ENCODE results near the gene AAR2. TPM values are rescaled to one million over a fixed set of nuclear protein-coding genes. Genes with fewer than 3 reads are reported as not detected.

Gene AAR2
- total and polyA plus RNA-seq, 7 donors = 13.4 to 29.6 (median 20.3) TPM

DNA sequence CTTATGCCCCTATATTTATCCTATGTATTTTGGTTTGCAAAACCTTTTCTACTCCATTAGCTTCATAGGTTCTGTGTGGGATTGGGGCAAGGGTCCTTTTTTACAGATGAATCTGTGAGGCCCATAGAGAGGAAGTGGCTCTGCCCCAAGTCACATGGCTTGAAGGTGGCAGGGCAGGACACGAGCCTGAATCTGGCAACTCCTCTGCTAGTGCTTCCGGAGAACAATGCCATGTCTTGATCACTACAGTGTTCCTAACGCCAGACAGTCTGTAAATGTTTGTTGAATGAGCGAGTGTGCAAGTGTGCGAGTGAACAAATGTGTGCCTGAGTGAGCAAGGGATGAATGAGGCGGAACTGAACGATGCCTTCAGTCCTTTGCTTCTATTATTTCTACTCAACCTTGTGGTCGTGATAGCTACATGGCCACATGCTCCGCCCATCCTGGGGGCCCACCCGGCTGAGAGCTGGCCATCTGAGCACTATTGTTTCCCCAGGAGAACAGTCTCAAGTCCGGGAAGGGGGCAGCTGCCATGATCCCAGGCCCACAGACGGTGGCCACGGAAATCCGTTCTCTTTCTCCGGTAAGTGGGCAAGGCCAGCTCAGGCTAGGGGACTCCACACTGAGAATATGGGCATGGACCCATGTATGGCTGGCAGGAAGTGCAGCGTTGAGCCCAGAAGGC is 17.8 kb upstream of the AAR2 start:
- ATAC-seq (no peak), DNase-seq (no peak)
- Histone ChIP-seq H3K27ac (no peak overlapping the region), H3K4me1 (no peaks in the 10 kb centered on the region), H3K4me3 (no peak overlapping the region), H3K36me3 (ENCODE audit: insufficient read depth in 1 of 2, low read depth in 1 of 2) (no peaks in the 10 kb centered on the region), H3K9me3 (no peaks in the 10 kb centered on the region), H3K27me3 (ENCODE audit: insufficient read depth in 3 of 3, low read length in 2 of 3) (no peaks in the 10 kb centered on the region)
- WGBS, 3 donors = 67 to 73% (median 70%) methylated on average over 16 of the region's 16 CpGs
- intact Hi-C loops (cut with DNase I) = loop anchor here (5.0 to 10.0 kb wide), 2 partner anchors 219 to 376 kb away; no protein-coding TSS in a partner anchor
- TF ChIP-seq CTCF (IDR thresholded peaks at IDR 0.05) = no peak

GRCh38 chr20:36219671-36220220 is 16.5 kb upstream of the AAR2 start:
- H3K4me3 ChIP-seq = no peak overlapping the region
- no peaks in the 10 kb centered on the region for H3K36me3 ChIP-seq (ENCODE audit: insufficient read depth in 1 of 2, low read depth in 1 of 2)
- TF ChIP-seq CTCF (IDR thresholded peaks at IDR 0.05) = no peak
- H3K4me1 ChIP-seq = no peaks in the 10 kb centered on the region
- H3K27ac ChIP-seq = no peak overlapping the region
- intact Hi-C loops (cut with DNase I) = loop anchor here (5.0 to 10.0 kb wide), 2 partner anchors 218 to 375 kb away; no protein-coding TSS in a partner anchor
- no peaks in the 10 kb centered on the region for H3K27me3 ChIP-seq (ENCODE audit: insufficient read depth in 3 of 3, low read length in 2 of 3)
- no peak for ATAC-seq
- no peak for DNase-seq
- 92 to 94% (median 94%) methylated on average over 17 of the region's 17 CpGs for WGBS, 3 donors
- H3K9me3 ChIP-seq = no peaks in the 10 kb centered on the region

- Histone ChIP-seq H3K36me3 (ENCODE audit: insufficient read depth in 1 of 2, low read depth in 1 of 2) (no peaks in the 10 kb centered on the region), H3K4me3 (no peak overlapping the region), H3K27me3 (ENCODE audit: insufficient read depth in 3 of 3, low read length in 2 of 3) (no peaks in the 10 kb centered on the region), H3K4me1 (no peaks in the 10 kb centered on the region), H3K9me3 (no peaks in the 10 kb centered on the region), H3K27ac (no peak overlapping the region)
- no peak for ATAC-seq
- intact Hi-C loops (cut with DNase I) = no loop called here
- TF ChIP-seq CTCF (IDR thresholded peaks at IDR 0.05) = no peak
- DNase-seq = no peak
- 88 to 92% (median 89%) methylated on average over 7 of the region's 7 CpGs for WGBS, 3 donors
Measured at GRCh38 chr20:36225666-36226065, 10.6 kb upstream of the AAR2 start.

GRCh38 chr20:36228770-36229169 is 7.5 kb upstream of the AAR2 start:
- no peaks in the 10 kb centered on the region for H3K9me3 ChIP-seq
- TF ChIP-seq CTCF (IDR thresholded peaks at IDR 0.05) = no peak
- H3K4me1 ChIP-seq = no peaks in the 10 kb centered on the region
- no peaks in the 10 kb centered on the region for H3K36me3 ChIP-seq (ENCODE audit: insufficient read depth in 1 of 2, low read depth in 1 of 2)
- WGBS, 3 donors = 68 to 82% (median 71%) methylated on average over 6 of the region's 6 CpGs
- no peak overlapping the region for H3K27ac ChIP-seq
- ATAC-seq = no peak
- no peaks in the 10 kb centered on the region for H3K27me3 ChIP-seq (ENCODE audit: insufficient read depth in 3 of 3, low read length in 2 of 3)
- no peak overlapping the region for H3K4me3 ChIP-seq
- no peak for DNase-seq
- intact Hi-C loops (cut with DNase I) = no loop called here
